Mesendoderm (in vitro differentiated cells): ENCODE data around the gene RNF212B.
"Not testable (repeated sequence)": the region's sequence is repeated elsewhere in the genome, so short reads cannot be mapped to it uniquely, and the experiment has no call there.

Source experiments
- DNase-seq: peaks from one replicate; pipeline ENCODE4 v3.0.0; 2013
- H2AK5ac ChIP-seq: 2 replicates; pipeline ENCODE4 v1.6.1; 2013; ENCODE audit warnings: low read length, inconsistent platforms
- H2BK120ac ChIP-seq: 2 replicates; pipeline ENCODE4 v1.6.1; 2013; ENCODE audit warnings: low read depth, mild to moderate bottlenecking, low read length, moderate library complexity, mixed read lengths
- H2BK15ac ChIP-seq: replicated peaks from 2 replicates; pipeline ENCODE4 v1.6.1; 2013; ENCODE audit warnings: low read depth, mild to moderate bottlenecking, moderate library complexity
- H2BK5ac ChIP-seq: 2 replicates; pipeline ENCODE4 v1.6.1; 2013; ENCODE audit warnings: low read length, inconsistent platforms
- H3K18ac ChIP-seq: 2 replicates; pipeline ENCODE4 v1.6.1; 2013; ENCODE audit warnings: mild to moderate bottlenecking, low read length, mixed read lengths
- H3K23ac ChIP-seq: one replicate; pipeline ENCODE4 v1.6.1; 2013; ENCODE audit warnings: low read length
- H3K27ac ChIP-seq: 2 replicates; pipeline ENCODE4 v1.5.1; 2013; ENCODE audit warnings: low read depth, mild to moderate bottlenecking, inconsistent platforms, low read length, moderate library complexity
- H3K27me3 ChIP-seq: 2 replicates; pipeline ENCODE4 v1.6.1; 2013; ENCODE audit warnings: low read length, control low read depth, mild to moderate bottlenecking, inconsistent platforms; ENCODE audit not compliant: insufficient read depth, poor library complexity
- H3K36me3 ChIP-seq: 2 replicates; pipeline ENCODE4 v1.6.1; 2013; ENCODE audit warnings: low read length, inconsistent platforms; ENCODE audit not compliant: control insufficient read depth, insufficient read depth
- H3K4ac ChIP-seq: one replicate; pipeline ENCODE4 v1.6.1; 2013; ENCODE audit warnings: low read depth, mild to moderate bottlenecking, low read length, moderate library complexity
- H3K4me1 ChIP-seq: 2 replicates; pipeline ENCODE4 v1.6.1; 2013; ENCODE audit warnings: low read depth, low read length, inconsistent platforms; ENCODE audit not compliant: control insufficient read depth
- H3K4me2 ChIP-seq: 2 replicates; pipeline ENCODE4 v1.6.1; 2013; ENCODE audit warnings: low read length
- H3K4me3 ChIP-seq: 2 replicates; pipeline ENCODE4 v1.5.1; 2013; ENCODE audit warnings: mild to moderate bottlenecking, low read length
- H3K56ac ChIP-seq: one replicate; pipeline ENCODE4 v1.6.1; 2013; ENCODE audit warnings: low read length
- H3K79me1 ChIP-seq: 2 replicates; pipeline ENCODE4 v1.6.1; 2013; ENCODE audit warnings: low read length, inconsistent platforms
- H3K79me2 ChIP-seq: 2 replicates; pipeline ENCODE4 v1.6.1; 2013; ENCODE audit warnings: mild to moderate bottlenecking, low read length; ENCODE audit not compliant: control insufficient read depth, insufficient read depth
- H3K9ac ChIP-seq: 2 replicates; pipeline ENCODE4 v1.6.1; 2013; ENCODE audit warnings: low read length, inconsistent platforms
- H4K5ac ChIP-seq: one replicate; pipeline ENCODE4 v1.6.1; 2013; ENCODE audit warnings: low read length
- H4K8ac ChIP-seq: one replicate; pipeline ENCODE4 v1.6.1; 2013; ENCODE audit warnings: low read depth, mild to moderate bottlenecking, control low read depth, low read length, moderate library complexity
- WGBS: extraction: QIAGEN DNeasy Blood & Tissue Kit; methylation state at CpG from one replicate; pipeline ENCODE4 v1.1.7; 2013; ENCODE audit warnings: low lambda C conversion rate, missing lambda C conversion rate; ENCODE audit not compliant: insufficient coverage; ENCODE audit errors: extremely low coverage; 5-methylcytosine and 5-hydroxymethylcytosine counted together

RNF212B gene

DNA sequence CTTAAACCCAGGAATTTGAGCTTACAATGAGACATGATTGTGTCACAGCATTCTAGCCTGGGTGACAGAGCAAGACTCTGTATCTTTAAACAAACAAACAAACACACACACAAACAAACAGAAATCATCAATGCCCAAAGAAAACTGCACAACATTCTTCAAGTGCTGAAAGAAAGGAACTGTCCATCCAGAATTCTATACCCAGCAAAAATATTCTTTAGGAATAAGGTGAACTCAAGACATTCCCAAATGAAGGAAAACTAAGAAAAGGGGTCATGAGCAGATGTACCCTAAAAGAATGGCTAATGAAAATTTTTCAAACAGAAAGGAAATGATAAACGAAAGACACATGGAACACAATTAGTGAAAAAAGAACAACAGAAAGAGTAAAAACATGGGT lies 22.3 kb upstream of the RNF212B start:
- Histone ChIP-seq H3K56ac (no peak overlapping the region), H3K18ac (no peak overlapping the region), H3K9ac (no peak overlapping the region), H3K4me1 (no peaks in the 10 kb centered on the region), H3K23ac (no peak overlapping the region), H2BK120ac (no peak overlapping the region), H3K27ac (no peak overlapping the region), H3K79me2 (no peaks in the 10 kb centered on the region), H3K4me3 (no peak overlapping the region), H4K5ac (no peak overlapping the region), H4K8ac (no peak overlapping the region), H3K79me1 (no peaks in the 10 kb centered on the region), H2AK5ac (no peak overlapping the region), H2BK5ac (no peak overlapping the region), H3K4ac (no peak overlapping the region), H3K36me3 (no peaks in the 10 kb centered on the region), H3K4me2 (no peak overlapping the region), H3K27me3 (no peaks in the 10 kb centered on the region), H2BK15ac (no peak overlapping the region)
- no CpG with 5 or more reads among the region's 1 CpG for WGBS
- DNase-seq = no peak

DNA sequence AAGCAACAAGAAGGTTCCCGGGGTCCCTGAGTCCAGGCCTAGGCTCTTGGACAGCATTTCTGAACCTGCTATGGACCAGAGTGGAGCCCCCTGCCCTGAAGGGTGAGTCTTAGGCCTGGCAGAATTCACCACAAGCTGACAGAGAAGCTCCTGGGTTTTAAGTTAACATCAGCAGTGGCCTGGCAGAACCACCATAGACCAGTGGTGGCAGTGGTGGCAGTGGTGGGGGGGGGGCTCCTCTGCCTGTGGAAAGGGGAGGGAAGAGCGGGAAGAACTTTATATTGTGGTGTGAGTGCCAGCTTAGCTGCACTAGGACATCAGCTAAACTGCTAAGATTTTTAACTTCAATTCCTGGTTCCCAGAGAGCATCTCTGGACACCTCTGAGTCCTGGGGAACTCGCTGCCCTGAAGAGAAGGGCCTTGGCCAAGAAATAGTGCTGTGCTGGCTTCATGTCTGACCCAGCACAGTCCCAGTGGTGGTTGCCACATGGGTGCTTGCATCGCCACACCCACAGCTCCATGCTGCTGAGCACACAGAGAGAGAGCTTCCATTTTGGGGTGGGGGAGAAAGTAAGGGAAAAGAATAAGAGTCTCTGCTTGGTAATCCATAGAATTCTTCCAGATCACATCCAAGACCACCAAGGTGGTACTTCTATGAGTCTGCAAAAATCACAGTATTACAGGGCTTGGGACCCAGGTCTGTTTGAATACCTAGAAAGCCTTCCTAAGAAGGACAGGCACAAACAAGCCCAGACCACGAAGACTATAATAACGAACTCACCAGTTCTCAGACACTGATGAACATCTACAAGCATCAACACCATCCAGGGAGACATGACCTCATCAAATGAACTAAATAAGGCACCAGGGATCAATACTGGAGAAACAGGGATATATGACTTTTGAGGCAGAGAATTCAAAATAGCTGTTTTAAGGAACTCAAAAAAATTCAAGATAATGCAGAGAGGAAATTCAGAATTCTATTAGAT lies 20.4 kb upstream of the RNF212B start:
- Histone ChIP-seq H2AK5ac (no peak overlapping the region), H3K9ac (no peak overlapping the region), H3K79me1 (no peaks in the 10 kb centered on the region), H2BK120ac (no peak overlapping the region), H3K56ac (no peak overlapping the region), H3K23ac (no peak overlapping the region), H3K27me3 (no peaks in the 10 kb centered on the region), H4K5ac (no peak overlapping the region), H3K27ac (no peak overlapping the region), H3K4me1 (no peaks in the 10 kb centered on the region), H3K4me3 (no peak overlapping the region), H3K36me3 (no peaks in the 10 kb centered on the region), H3K18ac (no peak overlapping the region), H4K8ac (no peak overlapping the region), H3K4me2 (no peak overlapping the region), H3K79me2 (no peaks in the 10 kb centered on the region), H2BK5ac (no peak overlapping the region), H2BK15ac (no peak overlapping the region), H3K4ac (no peak overlapping the region)
- no CpG with 5 or more reads among the region's 6 CpGs for WGBS
- DNase-seq = no peak

DNA sequence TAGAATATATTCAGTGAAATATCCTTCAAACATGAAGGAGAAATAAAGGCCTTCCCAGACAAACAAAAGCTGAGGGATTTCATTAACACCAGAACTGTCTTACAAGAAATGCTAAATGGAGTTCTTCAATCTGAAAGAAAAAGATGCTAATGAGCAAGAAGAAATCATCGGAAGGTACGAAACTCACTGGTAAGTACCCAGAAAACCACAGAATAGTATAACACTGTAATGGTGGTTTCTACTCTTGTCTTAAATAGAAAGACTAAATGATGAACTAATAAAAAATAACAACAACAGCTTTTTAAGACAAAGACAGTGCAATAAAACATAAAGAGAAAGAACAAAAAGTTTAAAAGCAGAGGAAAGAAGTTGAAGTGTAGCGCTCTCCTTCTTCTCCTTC lies 18.7 kb upstream of the RNF212B start:
- no peak overlapping the region for H3K4ac ChIP-seq
- H3K23ac ChIP-seq = no peak overlapping the region
- H3K56ac ChIP-seq = no peak overlapping the region
- no peaks in the 10 kb centered on the region for H3K79me1 ChIP-seq
- H3K4me1 ChIP-seq = no peaks in the 10 kb centered on the region
- no peak overlapping the region for H3K4me2 ChIP-seq
- H2BK5ac ChIP-seq = no peak overlapping the region
- no peak for DNase-seq
- no peaks in the 10 kb centered on the region for H3K79me2 ChIP-seq
- no peak overlapping the region for H2AK5ac ChIP-seq
- H3K18ac ChIP-seq = no peak overlapping the region
- H4K8ac ChIP-seq = no peak overlapping the region
- H2BK15ac ChIP-seq = no peak overlapping the region
- no peak overlapping the region for H3K27ac ChIP-seq
- no peak overlapping the region for H3K4me3 ChIP-seq
- H2BK120ac ChIP-seq = no peak overlapping the region
- no CpG with 5 or more reads among the region's 3 CpGs for WGBS
- no peaks in the 10 kb centered on the region for H3K36me3 ChIP-seq
- H4K5ac ChIP-seq = no peak overlapping the region
- H3K27me3 ChIP-seq = no peaks in the 10 kb centered on the region
- no peak overlapping the region for H3K9ac ChIP-seq

DNA sequence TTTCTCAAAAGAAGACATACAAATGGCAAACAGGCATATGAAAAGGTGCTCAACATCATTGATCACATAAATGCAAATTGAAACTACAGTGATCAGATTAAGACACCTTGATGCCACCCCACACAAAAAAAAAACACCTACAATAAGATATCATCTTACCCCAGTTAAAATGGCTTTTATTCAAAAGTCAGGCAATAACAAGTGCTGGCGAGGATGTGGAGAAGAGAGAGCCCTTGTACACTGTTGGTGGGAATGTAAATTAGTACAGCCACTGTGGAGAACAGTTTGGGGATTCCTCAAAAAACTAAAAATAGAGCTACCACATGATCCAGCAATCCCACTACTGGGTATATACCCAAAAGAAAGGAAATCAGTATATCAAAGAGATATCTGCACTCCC lies 12.8 kb upstream of the RNF212B start:
- H4K5ac ChIP-seq, H2AK5ac ChIP-seq, H4K8ac ChIP-seq, H3K79me1 ChIP-seq, DNase-seq, H3K23ac ChIP-seq, H3K4me2 ChIP-seq, H3K27me3 ChIP-seq, H3K4me3 ChIP-seq, H3K9ac ChIP-seq, H2BK120ac ChIP-seq, H3K18ac ChIP-seq, H2BK15ac ChIP-seq, H3K79me2 ChIP-seq, H3K27ac ChIP-seq, H3K4ac ChIP-seq, H3K36me3 ChIP-seq, H3K4me1 ChIP-seq, H2BK5ac ChIP-seq, H3K56ac ChIP-seq: not testable (repeated sequence)
- WGBS = no CpG with 5 or more reads among the region's 1 CpG

DNA sequence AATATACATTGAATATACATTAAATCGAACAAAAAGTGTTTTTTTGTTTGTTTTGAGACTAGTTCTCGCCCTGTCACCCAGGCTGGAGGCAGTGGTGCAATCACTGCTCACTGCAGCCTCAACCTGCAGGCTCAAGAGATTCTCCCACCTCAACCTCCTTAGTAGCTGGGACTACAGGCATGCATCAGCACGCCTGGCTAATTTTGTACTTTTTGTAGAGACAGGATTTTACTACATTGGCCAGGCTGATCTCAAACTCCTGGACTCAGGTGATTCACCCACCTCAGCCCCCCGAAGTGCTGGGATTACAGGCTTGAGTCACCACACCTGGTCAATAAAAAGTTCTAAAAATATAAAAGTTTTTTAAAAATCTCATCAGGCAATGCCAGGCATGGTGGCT lies 10.2 kb upstream of the RNF212B start:
- Histone ChIP-seq H3K4me3 (no peak overlapping the region), H4K8ac (no peak overlapping the region), H3K56ac (no peak overlapping the region), H2BK120ac (no peak overlapping the region), H3K18ac (no peak overlapping the region), H3K36me3 (no peaks in the 10 kb centered on the region), H3K23ac (no peak overlapping the region), H3K27ac (no peak overlapping the region), H2BK5ac (no peak overlapping the region), H3K79me1 (no peaks in the 10 kb centered on the region), H3K27me3 (no peaks in the 10 kb centered on the region), H3K4ac (no peak overlapping the region), H2BK15ac (no peak overlapping the region), H4K5ac (no peak overlapping the region), H3K4me2 (no peak overlapping the region), H3K9ac (no peak overlapping the region), H3K4me1 (no peaks in the 10 kb centered on the region), H3K79me2 (no peaks in the 10 kb centered on the region), H2AK5ac (no peak overlapping the region)
- no peak for DNase-seq
- no CpG with 5 or more reads among the region's 4 CpGs for WGBS

DNA sequence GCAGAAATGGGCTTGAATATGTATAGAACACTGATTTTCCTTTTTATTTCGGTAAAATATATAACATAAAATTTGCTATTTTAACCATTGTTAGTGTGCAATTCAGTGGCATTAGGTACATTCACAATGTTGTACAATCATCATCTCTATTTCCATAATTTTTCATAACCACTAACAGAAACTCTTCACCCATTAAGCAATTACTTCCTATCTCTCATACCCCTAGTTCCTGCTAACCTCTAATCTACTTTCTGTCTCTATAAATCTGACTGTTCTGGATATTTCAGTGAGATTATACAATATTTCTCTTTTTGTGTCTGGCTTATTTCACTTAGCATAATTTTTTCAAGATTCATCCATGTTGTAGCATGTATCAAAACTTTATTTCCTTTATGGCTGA lies 8.9 kb upstream of the RNF212B start:
- Histone ChIP-seq H3K79me1 (no peaks in the 10 kb centered on the region), H2BK15ac (no peak overlapping the region), H3K4me3 (no peak overlapping the region), H3K4me2 (no peak overlapping the region), H2BK120ac (no peak overlapping the region), H3K4ac (no peak overlapping the region), H3K9ac (no peak overlapping the region), H3K27me3 (no peaks in the 10 kb centered on the region), H3K18ac (no peak overlapping the region), H2BK5ac (no peak overlapping the region), H4K5ac (no peak overlapping the region), H3K56ac (no peak overlapping the region), H4K8ac (no peak overlapping the region), H3K27ac (no peak overlapping the region), H3K23ac (no peak overlapping the region), H3K36me3 (no peaks in the 10 kb centered on the region), H3K4me1 (no peaks in the 10 kb centered on the region), H3K79me2 (no peaks in the 10 kb centered on the region), H2AK5ac (no peak overlapping the region)
- DNase-seq = no peak
- WGBS = no CpG with 5 or more reads among the region's 1 CpG
